Endometrial microvascular endothelial cells (primary cell): ENCODE results near the gene TK2. TPM values are rescaled to one million over a fixed set of nuclear protein-coding genes. Genes with fewer than 3 reads are reported as not detected.

Experiments
- in situ Hi-C: cut with HindIII; loops from 2 replicates; pipeline ENCODE4 v1.10.0; 2017; ENCODE audit warnings: low sequenced_read_pairs, low pct_unique_long_range_greater_than_20kb; ENCODE audit errors: inconsistent ontology term
- total RNA-seq: library from RNA; depleted of rRNA; stranded (reverse); fragments of >200 nt; gene quantifications from one replicate; pipeline ENCODE4 v1.2.3, GENCODE V29; 2015; ENCODE audit errors: inconsistent ontology term

Gene TK2
- total RNA-seq, 1 donor from 2014 or later = 24.9 TPM

DNA sequence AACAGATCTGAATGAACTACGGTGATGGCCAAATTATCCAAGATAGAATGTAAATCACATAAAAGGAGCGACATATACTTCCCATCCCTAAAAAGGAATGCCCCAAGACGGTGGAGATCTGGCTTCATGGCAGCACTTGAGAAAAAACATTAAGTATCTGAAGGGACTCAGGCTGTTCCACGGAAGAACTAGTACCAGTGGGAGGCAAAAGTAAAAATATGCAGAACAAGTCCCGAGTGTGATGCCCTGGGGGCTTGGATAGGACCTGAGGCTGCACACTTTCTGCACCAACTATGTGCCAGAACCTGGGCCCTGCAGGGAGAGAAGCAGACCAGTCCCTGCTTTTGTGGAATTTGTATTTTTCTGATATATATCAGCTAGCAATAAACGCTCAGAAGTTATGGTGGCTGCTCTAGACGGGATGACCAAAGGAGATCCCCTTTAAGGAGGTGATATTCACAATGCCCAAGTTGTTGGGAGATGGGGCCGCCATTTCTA lies 1.9 kb upstream of the TK2 start:
- in situ Hi-C loops = no loop called here

DNA sequence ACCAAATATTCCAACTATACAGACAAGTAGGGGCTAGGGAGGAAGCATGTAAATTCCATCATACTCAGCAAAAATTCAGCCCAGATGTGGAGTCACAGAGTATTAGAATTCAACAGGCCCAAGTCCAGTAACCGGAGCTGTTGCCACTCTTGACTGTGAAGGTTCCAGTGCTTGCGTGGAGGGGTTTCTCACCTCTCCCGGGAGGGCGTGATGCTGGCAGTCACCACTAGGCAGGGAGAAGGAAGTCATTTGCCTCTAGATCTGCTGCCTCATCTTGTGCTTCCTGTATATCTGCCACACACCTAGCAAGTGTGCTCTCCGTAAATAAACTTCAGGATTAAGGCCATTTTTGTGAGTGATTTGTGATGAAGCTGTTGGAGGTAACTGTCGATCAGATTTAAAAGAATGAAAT lies 1.4 kb upstream of the TK2 start:
- in situ Hi-C loops = no loop called here

DNA sequence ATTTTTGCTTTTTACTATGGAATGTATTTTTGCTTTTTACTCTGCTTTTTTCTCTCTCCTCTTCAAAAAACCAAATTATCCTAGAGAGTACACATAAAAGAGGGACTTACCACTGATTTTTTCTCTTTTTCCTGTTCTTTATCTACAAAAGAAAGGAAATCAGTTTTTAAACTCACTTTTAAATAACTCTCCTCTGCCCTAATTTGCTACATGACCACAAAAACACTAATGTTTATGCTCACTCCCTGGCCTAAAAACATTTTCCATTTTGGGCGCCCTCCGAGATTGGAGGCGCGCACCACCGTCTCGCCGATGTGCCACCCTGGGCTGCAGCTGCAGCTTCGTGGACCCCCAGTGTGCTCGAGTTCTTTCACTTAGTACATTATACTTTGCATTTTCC lies 1.1 kb downstream of the TK2 start:
- in situ Hi-C loops = no loop called here

DNA sequence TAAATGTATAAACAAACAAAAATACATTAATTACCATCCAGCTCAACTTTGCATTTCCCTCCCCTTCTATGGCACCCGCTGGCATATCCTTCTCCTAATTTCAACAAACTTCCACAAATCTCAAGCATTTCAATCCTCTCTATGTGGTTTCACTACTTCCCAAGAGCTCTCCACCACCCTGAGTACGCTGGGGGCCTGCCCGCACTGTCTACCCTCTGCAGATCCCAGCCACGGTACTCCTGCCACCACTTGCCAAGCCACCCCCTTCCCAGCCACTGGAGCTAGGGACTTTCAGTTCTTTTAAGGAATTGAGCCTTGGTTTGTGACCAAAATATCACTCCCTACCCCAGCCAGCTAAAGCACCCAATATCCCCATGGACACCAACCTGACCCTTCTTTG lies 1.9 kb downstream of the TK2 start:
- in situ Hi-C loops = no loop called here

DNA sequence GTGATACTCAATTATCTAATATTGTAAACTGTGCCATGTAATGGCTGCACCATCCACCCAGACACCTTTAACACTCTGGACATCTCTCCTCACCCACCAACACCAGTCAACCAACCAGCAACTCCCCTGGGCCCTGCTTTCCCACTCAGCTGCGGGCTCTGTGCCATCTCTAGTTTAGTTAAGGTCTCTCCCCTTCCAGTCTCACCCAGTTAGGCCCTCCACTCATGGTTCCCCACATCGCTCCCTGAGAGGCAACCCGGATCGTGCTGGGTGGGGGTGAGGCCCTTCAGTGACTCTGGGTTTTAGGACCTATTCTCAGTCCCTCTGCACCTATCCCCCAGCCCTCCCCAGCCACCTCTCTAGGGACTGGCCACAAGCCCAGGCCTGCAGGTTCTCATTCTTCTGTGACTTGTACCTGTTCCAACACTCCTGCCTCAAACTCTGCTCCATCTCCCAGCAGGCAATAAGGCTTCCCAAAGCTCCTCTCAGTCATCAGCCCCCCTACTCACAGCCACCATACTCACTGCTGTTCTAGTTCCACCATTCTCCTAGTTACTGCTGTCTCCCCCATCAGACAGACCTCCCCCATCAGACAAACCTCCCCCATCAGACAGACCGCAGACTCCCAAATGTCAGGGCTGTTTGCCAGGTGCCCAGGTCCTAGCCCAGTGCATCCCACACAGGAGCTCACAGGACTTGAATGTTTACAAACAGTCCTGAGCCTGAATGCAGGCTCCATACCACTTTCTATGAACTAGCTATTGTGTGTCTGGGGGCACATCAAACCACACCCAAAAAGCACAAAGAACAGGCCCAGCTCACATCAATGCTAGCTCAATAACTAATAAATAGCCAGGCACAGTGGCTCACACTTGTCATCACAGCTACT lies 2.6 kb downstream of the TK2 start:
- in situ Hi-C loops = no loop called here

DNA sequence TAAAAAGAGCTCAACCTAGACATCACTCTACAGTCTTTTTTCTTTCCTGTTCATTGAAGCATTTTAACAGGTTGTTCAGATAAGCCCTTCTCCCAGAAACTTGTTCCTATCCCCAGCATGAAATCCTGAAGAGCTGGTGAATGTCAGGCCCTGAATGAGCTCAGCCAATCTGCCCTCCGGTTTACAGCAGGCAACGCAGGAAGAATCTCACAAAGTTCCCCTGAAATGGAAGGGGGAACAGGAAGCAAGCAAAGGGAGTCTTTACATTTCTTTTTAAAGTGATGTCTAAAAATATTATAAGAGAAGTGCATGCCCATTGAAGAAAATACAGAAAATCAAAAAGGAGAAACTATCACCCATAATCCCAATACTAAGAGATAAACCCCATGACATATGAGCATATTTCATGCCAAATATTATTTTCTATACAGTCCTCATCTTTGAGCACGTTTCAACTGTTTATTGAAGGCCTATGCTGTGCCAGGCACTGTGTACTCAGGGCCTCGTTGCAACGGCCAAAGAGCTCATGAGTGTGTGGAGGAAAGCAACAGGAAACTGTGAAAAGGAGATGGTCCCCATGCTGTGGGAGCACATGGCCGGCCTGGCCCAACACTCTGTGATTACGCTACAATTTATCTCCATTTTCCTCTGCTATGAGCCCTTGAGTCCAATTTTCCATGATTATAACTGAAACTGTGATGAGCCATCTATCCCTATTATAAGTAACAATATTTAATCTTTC lies 5.7 kb downstream of the TK2 start:
- in situ Hi-C loops = no loop called here

DNA sequence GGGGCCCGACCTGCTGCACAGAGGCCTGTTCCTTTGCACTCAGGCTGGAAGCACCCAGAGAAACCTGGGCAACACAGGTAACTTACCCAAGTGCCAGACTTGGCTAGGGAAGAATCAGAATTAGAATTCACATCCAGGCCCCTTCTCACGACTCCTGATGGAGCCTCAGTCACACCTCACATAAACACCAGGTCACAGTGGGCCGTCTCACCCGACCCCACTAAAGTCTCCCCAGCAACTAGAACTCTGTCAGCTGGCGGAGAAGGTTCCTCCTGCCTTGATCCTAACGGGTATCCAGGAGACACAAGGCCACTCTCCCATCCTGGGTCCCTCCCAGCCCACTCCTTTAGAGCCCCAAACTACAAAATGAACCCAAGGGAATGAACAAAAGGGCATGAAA lies 6.4 kb downstream of the TK2 start:
- in situ Hi-C loops = no loop called here

DNA sequence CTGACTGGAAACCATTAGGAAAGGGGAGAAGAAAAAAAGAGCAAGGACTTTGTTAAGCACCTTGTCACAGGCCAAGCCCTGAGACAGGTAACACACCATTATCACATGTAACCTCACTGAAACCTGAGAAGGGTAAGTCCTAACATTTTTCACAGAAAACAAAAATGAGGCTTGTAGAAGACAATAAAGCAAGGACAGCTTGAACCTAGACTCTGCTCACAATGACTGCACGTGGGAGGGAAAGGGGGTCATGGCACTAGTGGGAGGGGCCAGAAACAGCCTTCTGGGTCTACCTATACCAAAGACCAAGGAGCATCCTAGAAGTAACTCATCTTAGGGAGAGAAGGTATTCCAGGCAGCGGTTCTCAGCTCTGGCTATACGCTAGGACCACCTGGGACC lies 7.5 kb downstream of the TK2 start:
- in situ Hi-C loops = no loop called here

DNA sequence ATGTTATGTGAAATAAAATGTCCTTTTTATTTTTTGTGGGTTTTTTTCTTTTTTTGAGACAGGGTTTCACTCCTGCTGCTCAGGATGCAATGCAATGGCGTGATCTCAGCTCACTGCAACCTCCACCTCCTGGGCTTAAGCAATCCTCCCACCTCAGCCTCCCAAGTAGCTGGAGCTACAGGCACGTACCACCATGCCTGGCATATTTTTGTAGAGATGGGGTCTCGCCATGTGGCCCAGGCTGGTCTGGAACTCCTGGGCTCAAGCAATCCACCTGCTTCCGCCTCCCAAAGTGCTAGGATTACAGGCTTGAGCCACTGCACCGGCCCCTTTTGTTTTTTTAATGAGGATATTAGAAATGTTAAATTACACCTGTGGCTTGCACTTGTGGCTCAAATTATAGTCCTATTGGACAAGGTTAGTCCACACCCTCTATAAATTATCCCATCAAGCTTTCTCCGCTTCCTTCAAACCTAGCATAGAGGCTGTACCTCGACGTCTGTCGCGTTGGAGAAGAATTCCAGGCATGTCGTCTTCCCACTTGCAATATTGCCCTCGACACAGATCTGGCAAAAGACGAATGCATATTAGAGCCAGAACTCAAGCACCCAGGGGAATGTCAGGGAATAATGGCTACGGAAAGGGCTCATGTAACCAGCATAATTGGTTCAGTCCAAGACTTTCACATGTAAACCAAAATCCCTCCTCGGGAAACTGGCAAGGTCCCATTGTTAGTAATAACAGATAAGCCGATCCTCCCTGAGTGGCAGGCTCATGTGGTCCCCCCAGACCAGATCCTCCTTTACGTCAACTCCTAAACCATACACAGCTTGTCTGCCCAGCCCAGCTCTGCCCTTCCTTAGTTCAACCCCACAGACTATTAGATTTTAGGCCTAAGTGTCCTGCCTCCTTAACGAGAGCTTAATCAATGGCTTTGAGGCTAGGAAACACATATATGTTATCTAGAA lies 8.2 kb downstream of the TK2 start:
- in situ Hi-C loops = no loop called here

DNA sequence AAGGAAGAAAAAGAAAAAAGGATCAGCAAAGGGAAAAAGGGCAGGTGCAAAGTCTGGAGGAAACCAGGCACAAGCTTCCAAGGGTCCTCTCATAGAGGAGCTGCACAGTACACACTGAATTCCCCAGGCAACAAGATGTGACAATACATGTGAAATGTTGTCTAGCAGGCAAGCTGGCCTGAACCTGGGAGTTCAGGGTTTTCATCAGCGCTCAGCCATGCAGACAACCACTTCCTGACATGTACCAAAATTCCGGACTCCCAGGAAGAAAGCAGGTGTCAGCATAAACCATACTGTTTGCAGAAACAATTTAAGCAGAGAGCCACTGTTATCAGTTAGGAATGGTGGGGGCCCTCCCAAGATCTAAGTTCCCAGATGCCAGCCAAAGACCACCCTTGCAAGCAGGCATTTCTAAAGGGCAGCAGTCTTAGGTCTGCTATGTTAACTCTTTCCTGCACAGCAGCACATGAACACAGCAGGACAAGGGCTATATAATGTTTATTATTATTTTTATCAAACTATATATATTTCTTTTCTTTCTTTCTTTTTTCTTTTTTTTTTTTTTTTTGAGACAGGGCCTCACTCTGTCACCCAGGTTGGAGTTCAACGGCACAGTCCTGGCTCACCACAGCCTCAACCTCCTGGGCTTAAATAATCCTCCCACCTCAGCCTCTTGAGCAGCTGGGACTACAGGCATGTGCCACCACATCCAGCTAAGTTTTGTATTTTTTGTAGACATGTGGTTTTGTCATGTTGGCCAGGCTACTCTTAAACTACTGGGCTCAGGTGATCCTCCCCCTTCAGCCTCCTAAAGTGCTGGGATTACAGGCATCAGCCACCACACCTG lies 10.1 kb downstream of the TK2 start:
- in situ Hi-C loops = no loop called here

DNA sequence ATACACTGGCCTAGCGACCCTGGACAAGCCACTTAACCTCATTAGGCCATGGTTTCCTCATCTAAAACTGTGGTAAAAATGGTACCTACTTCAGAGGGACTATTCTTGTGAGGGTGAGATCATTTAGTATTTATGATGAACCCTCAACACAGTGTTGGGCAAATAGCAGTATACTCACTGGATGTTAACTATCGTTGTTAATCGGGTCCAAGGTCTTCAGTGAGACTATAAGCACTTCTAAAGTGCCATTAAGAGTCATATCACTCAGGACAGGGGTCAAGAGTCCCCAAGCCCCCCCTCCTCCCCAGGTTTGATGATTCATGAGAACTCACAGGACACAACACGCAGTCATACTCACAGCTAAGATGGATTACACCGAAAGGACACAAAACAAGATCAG lies 11.0 kb downstream of the TK2 start:
- in situ Hi-C loops = no loop called here

DNA sequence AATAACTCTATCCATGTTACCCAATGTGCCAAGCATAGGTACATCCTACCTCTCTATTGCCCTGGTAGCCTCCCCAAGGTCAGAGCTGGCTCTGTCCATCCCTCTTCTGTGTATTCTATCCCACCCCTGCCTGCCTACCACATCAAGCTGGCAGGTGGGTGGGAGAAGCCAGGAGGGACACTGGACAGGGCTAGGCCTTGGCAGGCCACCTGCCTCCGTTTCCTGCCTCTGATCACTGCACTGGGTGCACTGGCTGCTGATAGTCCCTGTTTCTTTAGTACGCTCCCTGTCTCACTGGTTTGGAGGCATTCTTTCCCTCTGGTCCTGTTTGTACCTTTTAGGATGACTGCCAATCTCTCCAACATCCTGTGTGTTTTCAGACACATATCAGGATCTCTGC lies 12.7 kb downstream of the TK2 start:
- in situ Hi-C loops = no loop called here

DNA sequence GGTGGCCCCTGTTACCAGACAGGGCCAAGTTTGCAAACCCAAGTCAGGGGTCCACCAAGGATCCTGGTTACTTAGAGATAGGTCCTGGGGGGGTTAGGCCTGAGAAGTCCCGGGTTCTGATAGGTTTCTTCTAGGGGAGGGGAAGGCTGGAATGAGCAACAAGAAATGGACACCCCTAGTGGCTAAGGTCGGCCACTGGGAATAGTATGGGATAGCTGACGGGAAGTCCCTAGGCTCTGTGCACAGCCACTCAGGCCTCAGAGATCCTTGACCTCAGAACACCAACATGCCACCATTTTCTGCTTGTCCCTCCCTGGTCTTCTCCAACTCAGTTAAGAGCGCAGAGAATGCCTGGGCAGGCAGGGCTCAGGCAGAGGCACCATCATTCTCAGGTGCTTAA lies 13.4 kb downstream of the TK2 start:
- in situ Hi-C loops = no loop called here

DNA sequence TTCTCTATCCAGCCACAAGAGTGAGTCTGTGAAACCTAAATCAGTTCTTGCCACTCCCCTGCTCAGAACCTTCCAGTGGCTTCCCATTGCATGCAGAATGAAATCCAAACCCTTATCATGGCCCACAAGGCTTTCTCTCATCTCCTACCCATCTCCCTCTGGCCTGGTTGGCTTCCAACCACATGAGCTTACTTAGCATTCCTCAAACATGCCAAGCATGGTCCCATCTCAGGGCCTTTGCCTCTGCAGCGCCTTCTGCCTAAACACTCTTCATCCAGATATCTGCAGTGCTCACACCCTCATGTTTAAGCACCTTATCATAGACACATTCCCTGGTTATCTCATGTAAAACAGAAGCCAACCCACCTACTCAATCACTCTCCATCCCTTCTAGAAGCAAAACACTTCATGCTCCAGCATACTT lies 15.5 kb downstream of the TK2 start:
- in situ Hi-C loops = no loop called here

DNA sequence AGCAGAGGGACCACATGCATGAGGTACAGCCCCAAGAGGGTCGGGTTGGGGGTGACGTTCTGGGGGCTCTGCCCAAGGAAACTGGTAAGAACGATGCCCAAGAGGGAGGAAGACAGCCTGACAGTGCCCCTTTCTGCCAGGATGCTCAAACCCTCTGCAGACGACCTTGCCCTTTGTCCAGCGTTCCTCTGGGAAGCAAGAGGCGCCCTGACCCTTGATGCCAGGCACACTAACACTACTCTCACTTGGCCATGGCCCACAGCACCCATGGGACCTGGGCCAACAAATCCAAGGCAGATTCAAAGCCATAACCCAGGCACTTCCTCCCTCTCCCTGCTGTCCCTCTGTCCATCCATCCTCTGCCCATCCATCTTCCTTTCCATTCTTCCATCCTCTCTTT lies 20.4 kb downstream of the TK2 start:
- in situ Hi-C loops = no loop called here

DNA sequence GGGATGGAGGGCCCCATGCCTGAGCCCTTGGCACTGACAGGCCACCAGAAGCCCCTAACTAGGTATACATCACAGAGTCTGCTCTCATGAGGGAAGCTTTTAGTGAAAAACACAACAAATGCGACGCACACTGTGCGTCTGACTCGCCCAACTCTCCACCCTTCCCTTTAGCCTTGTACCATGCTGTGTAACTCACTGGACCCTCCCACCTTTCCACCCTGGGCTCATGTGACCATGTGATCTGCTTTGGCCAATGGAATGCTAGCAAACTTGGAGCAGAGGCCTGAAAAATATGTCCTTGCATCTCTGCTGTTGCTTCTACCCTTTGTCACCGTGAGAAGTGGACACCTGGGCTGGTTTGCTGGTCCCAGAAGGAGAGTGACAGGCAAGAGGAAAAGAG lies 21.6 kb downstream of the TK2 start:
- in situ Hi-C loops = no loop called here

DNA sequence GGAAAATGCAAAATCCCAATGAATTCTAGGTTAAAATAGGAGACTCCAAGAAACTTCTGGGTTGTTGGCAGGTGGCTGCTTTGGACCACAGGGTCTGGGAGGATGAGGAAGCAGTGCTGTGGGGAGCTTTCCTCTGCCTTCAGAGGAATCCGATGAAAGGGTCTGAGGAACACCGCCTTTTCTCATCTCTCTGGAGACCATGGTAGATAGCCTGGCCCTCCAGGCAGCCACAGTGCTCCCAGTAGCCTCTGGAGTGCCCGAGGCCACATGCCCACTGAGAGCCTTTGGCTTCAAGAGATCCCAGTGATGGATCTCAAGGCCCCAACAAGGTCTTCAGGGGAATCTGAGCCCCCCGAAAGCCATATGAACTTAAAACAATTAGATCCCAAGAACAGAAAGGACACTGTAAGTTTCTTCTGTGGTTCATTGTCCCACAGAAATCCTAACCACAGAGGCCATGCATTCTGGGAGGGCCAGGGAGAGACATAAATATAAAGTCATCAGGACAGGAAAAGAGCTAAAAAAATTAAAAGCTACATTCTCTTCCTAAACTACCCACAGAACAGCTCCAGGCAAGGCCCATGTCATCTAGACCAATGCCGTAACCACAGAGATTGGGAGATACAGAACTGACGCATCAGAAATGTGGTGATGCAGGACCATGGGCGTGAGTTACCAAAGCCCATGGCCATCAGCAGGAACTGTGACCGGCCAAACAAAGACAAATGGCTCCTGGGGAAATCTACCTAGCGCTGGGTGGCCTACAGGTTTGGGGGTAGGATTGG lies 24.3 kb downstream of the TK2 start:
- in situ Hi-C loops = no loop called here
